GM12878 (cell line): ENCODE results near the gene YIPF5. TPM values are rescaled to one million over a fixed set of nuclear protein-coding genes. Genes with fewer than 3 reads are reported as not detected.

ENCODE experiments used
- ATAC-seq: fragments of 200-7000 bp; cut with Tn5 transposase; 3 replicates; pipeline ENCODE4 v1.9.1; 2020; ENCODE audit warnings: mild to moderate bottlenecking, moderate library complexity
- BruUV-seq: library from RNA; stranded (reverse); fragments of 400-500 nt; replicated peaks from 2 replicates; lab custom pipeline; 2021; lab: Mats Ljungman, UMichigan
- CTCF ChIA-PET: fragments of 300-600 bp; sonication (Branson Sonifier 250); formaldehyde crosslinking; extraction: SDS; loops from one replicate; lab custom pipeline; 2021; ENCODE audit warnings: inconsistent platforms; lab: Yijun Ruan, JAX
- POLR2A ChIA-PET: fragments of 350-600 bp; formaldehyde crosslinking; extraction: SDS; loops from one replicate; lab custom pipeline; 2021; ENCODE audit warnings: inconsistent platforms; lab: Charles Lee
- RAD21 ChIA-PET: fragments of 300-600 bp; sonication (Branson Sonifier 250); formaldehyde crosslinking; loops from one replicate; lab custom pipeline; 2023; ENCODE audit warnings: antibody characterized with exemption; ENCODE audit not compliant: unreplicated experiment; lab: Charles Lee
- SMC1A ChIA-PET: fragments of 300-600 bp; sonication (Branson Sonifier 250); formaldehyde crosslinking; loops from one replicate; lab custom pipeline; 2023; ENCODE audit not compliant: unreplicated experiment, uncharacterized antibody; lab: Charles Lee
- DNase-seq: peaks from one replicate; pipeline ENCODE4 v3.0.0-alpha.2; 2011; ENCODE audit warnings: low read depth, low spot score
- FAIRE-seq: peaks from 3 replicates; lab custom pipeline; 2011; peaks lifted over from hg19 to GRCh38; lab: Jason Lieb, UNC
- H2AFZ ChIP-seq: 2 replicates; pipeline ENCODE4 v1.6.0; 2011; ENCODE audit warnings: low read depth, low read length, control low read depth; ENCODE audit not compliant: control insufficient read depth
- H3K27ac ChIP-seq: 2 replicates; pipeline ENCODE4 v1.5.1; 2011; ENCODE audit warnings: control low read depth; ENCODE audit not compliant: control insufficient read depth, insufficient read depth
- H3K27me3 ChIP-seq, 2 experiments: replicated peaks in 1 of 2; 2 replicates each; pipeline versions ENCODE4 v1.6.0 to v1.6.1; 2011; ENCODE audit warnings: low read length in 1 of 2; ENCODE audit not compliant: control insufficient read depth in 2 of 2, insufficient read depth in 2 of 2
- H3K36me3 ChIP-seq, 2 experiments: 2 replicates each; pipeline ENCODE4 v1.5.1; 2011; ENCODE audit warnings: low read length in 1 of 2; ENCODE audit not compliant: control insufficient read depth in 2 of 2, insufficient read depth in 2 of 2
- H3K4me1 ChIP-seq: 2 replicates; pipeline ENCODE4 v1.6.1; 2011; ENCODE audit warnings: mild to moderate bottlenecking, low read length, moderate library complexity, mixed read lengths; ENCODE audit not compliant: control insufficient read depth, insufficient read depth
- H3K4me2 ChIP-seq: 2 replicates; pipeline ENCODE4 v1.6.0; 2011; ENCODE audit warnings: control low read depth; ENCODE audit not compliant: control insufficient read depth, insufficient read depth
- H3K4me3 ChIP-seq: fragments of 200-600 bp; sonication (generic); 2 replicates; pipeline ENCODE4 v1.5.1; 2016
- H3K79me2 ChIP-seq: 2 replicates; pipeline ENCODE4 v1.6.0; 2011; ENCODE audit warnings: low read length; ENCODE audit not compliant: control insufficient read depth, insufficient read depth
- H3K9ac ChIP-seq: 2 replicates; pipeline ENCODE4 v1.8.0; 2011; ENCODE audit warnings: low read length, control low read depth, mixed read lengths; ENCODE audit not compliant: control insufficient read depth, insufficient read depth
- H3K9me3 ChIP-seq: replicated peaks from 3 replicates; pipeline ENCODE4 v1.5.1; 2011; ENCODE audit warnings: mild to moderate bottlenecking, low read length; ENCODE audit not compliant: control insufficient read depth, insufficient read depth
- H4K20me1 ChIP-seq: 2 replicates; pipeline ENCODE4 v1.6.0; 2011; ENCODE audit not compliant: control insufficient read depth, insufficient read depth
- JUND ChIP-seq: IDR thresholded peaks from 2 replicates; pipeline ENCODE4 v1.6.1; 2012; ENCODE audit warnings: low read depth, mild to moderate bottlenecking, low read length, improper control_type of control experiment, moderate library complexity
- LARP7 ChIP-seq: fragments of 450-650 bp; IDR thresholded peaks from 2 replicates; pipeline ENCODE4 v1.6.1; 2017; ENCODE audit warnings: mild to moderate bottlenecking
- MYB ChIP-seq: fragments of 150-350 bp; IDR thresholded peaks from 2 replicates; pipeline ENCODE4 v1.6.1; 2014; ENCODE audit warnings: mild to moderate bottlenecking, low read depth, low read length, borderline replicate concordance
- PAX5 ChIP-seq: IDR thresholded peaks from 2 replicates; pipeline ENCODE4 v1.6.1; 2011; ENCODE audit warnings: low read depth, low read length, borderline replicate concordance
- RAD21 ChIP-seq: IDR thresholded peaks from 2 replicates; pipeline ENCODE4 v1.6.1; 2011; ENCODE audit warnings: mild to moderate bottlenecking, low read depth, low read length, moderate library complexity; ENCODE audit not compliant: insufficient read depth
- RB1 ChIP-seq: fragments of 450-650 bp; formaldehyde crosslinking; IDR thresholded peaks from 2 replicates; pipeline ENCODE4 v1.6.1; 2017; ENCODE audit warnings: mild to moderate bottlenecking, borderline replicate concordance
- RBBP5 ChIP-seq: fragments of 200-600 bp; sonication (generic); conservative IDR thresholded peaks from 2 replicates; pipeline ENCODE4 v1.6.1; 2016
- RFX5 ChIP-seq: IDR thresholded peaks from 2 replicates; pipeline ENCODE4 v1.6.1; 2011; ENCODE audit warnings: low read depth, low read length, improper control_type of control experiment
- SIX5 ChIP-seq: IDR thresholded peaks from 2 replicates; pipeline ENCODE4 v1.6.1; 2011; ENCODE audit warnings: mild to moderate bottlenecking, low read depth, low read length, moderate library complexity; ENCODE audit not compliant: severe bottlenecking
- SMAD5 ChIP-seq: IDR thresholded peaks from 2 replicates; pipeline ENCODE4 v1.6.1; 2016; ENCODE audit warnings: antibody characterized with exemption, low read depth
- SREBF1 ChIP-seq: IDR thresholded peaks from 2 replicates; pipeline ENCODE4 v1.6.1; 2012; ENCODE audit warnings: mild to moderate bottlenecking, low read length
- SRF ChIP-seq, 2 experiments: IDR thresholded peaks; 2 replicates each; pipeline ENCODE4 v1.6.1; 2011; ENCODE audit warnings: low read depth in 2 of 2, low read length in 2 of 2, mild to moderate bottlenecking in 1 of 2, moderate library complexity in 1 of 2
- ZNF207 ChIP-seq: fragments of 450-650 bp; IDR thresholded peaks from 2 replicates; pipeline ENCODE4 v1.6.1; 2014; ENCODE audit warnings: antibody characterized with exemption, mild to moderate bottlenecking, borderline replicate concordance
- WGBS: methylation state at CpG from one replicate; pipeline ENCODE4 v1.1.6; 2016; ENCODE audit warnings: low lambda C conversion rate; ENCODE audit not compliant: insufficient replicate concordance, insufficient coverage; ENCODE audit errors: missing lambda C conversion rate; 5-methylcytosine and 5-hydroxymethylcytosine counted together
- in situ Hi-C: fragments of 300-500 bp; cut with MboI; formaldehyde crosslinking; loops from 9 replicates; pipeline ENCODE4 v1.14.3; 2018; ENCODE audit warnings: mixed read lengths
- intact Hi-C: fragments of 100-400 bp; cut with micrococcal nuclease; formaldehyde crosslinking; loops from one replicate; pipeline ENCODE4 v1.14.2; 2022; ENCODE audit not compliant: unreplicated experiment
- polyA plus RNA-seq, 11 experiments: library from polyadenylated mRNA; depleted of rRNA in 4 of 11; unstranded in 6 of 11; stranded (reverse) in 5 of 11; fragments of >200 nt; fragmentation: Nextera tagmentation in 4 of 11; fragmentation: Illumina TruSeq in 1 of 11; extraction: Ambion mirVana in 4 of 11; extraction: Trizol in 1 of 11; gene quantifications; 1 replicate in 1 of 11; 2 replicates in 10 of 11; pipeline versions ENCODE4 v1.2.1 to v1.2.3, GENCODE V29; 2011 to 2016; ENCODE audit warnings: inconsistent platforms in 2 of 11, missing spikeins in 2 of 11, low read depth in 1 of 11
- total RNA-seq, 4 experiments: library from RNA; depleted of rRNA in 3 of 4; stranded (reverse); fragments of >200 nt in 3 of 4; fragmentation: Illumina TruSeq in 1 of 4; extraction: Trizol in 1 of 4; gene quantifications; 2 replicates each; pipeline versions ENCODE4 v1.2.1 to v1.2.3, GENCODE V29; 2013 to 2021
- TF ChIP-seq, protein P1 (sequence below): fragments of 450-650 bp; IDR thresholded peaks from 2 replicates; pipeline ENCODE4 v1.6.1; 2017; ENCODE audit warnings: antibody characterized with exemption, mild to moderate bottlenecking, moderate library complexity
- TF ChIP-seq, protein P2 (sequence below): fragments of 450-650 bp; IDR thresholded peaks from 2 replicates; pipeline ENCODE4 v1.6.1; 2016; ENCODE audit warnings: mild to moderate bottlenecking, moderate library complexity, borderline replicate concordance
- TF ChIP-seq, protein P3 (sequence below): fragments of 450-650 bp; formaldehyde crosslinking; IDR thresholded peaks from 2 replicates; pipeline ENCODE4 v1.4.0; 2020; ENCODE audit warnings: mild to moderate bottlenecking, moderate library complexity

Gene YIPF5
- total and polyA plus RNA-seq, 10 of the 15 experiments (the other 5 are each of a cell fraction or from before 2014, with no cell fraction given): 19.5 to 50.4 (median 34.3) TPM

DNA sequence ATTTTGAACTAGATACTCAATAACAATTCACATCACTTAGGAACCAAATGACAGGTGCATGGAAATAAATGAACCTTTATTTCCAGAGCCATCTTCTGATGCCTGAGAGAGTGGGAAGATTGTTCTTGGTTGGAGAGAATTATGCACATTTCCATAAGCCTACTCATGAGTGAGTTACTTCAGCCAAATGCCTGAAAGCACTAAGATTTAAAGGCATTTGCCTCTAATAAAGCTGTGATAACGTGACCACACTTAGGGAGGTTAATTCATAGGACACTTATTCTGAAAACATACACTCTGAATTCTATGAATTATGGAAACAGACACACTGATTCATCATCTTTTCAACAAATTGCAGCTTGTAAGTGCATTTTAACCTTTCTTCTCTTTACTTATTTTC is 40.2 kb upstream of the YIPF5 start:
- RAD21 ChIA-PET: no interaction called here
- Histone ChIP-seq H3K27ac (no peak overlapping the region), H3K9me3 (no peaks in the 10 kb centered on the region), H3K36me3 (no peaks in the 10 kb centered on the region), H3K4me2 (no peak overlapping the region), H2AFZ (no peak overlapping the region), H3K27me3 (peaks cover 1 to 11% of the 10 kb centered on the region in 2 experiments; a peak in 3 of 4 replicates), H3K4me3 (no peak overlapping the region), H3K4me1 (no peaks in the 10 kb centered on the region), H3K79me2 (no peaks in the 10 kb centered on the region), H3K9ac (no peak overlapping the region), H4K20me1 (no peaks in the 10 kb centered on the region)
- DNase-seq (no peak), ATAC-seq (no peak), FAIRE-seq (no peak)
- intact Hi-C loops (no loop called here), in situ Hi-C loops (no loop called here)
- CTCF ChIA-PET: no interaction called here
- BruUV-seq: no TSS peak
- SMC1A ChIA-PET: no interaction called here
- POLR2A ChIA-PET: no interaction called here
- WGBS: 0% methylated on average over 1 of the region's 1 CpG
- TF ChIP-seq ZNF207 (no peak), SREBF1 (no peak), JUND (no peak), RB1 (no peak), MYB (no peak), SIX5 (no peak), PAX5 (no peak), SMAD5 (no peak), SRF (IDR thresholded peaks at IDR 0.05; ENCODE audit: low read depth in 2 of 2, low read length in 2 of 2) (no peak), LARP7 (no peak), RFX5 (no peak), RAD21 (no peak), RBBP5 (no peak)
- TF ChIP-seq, protein P1, sequence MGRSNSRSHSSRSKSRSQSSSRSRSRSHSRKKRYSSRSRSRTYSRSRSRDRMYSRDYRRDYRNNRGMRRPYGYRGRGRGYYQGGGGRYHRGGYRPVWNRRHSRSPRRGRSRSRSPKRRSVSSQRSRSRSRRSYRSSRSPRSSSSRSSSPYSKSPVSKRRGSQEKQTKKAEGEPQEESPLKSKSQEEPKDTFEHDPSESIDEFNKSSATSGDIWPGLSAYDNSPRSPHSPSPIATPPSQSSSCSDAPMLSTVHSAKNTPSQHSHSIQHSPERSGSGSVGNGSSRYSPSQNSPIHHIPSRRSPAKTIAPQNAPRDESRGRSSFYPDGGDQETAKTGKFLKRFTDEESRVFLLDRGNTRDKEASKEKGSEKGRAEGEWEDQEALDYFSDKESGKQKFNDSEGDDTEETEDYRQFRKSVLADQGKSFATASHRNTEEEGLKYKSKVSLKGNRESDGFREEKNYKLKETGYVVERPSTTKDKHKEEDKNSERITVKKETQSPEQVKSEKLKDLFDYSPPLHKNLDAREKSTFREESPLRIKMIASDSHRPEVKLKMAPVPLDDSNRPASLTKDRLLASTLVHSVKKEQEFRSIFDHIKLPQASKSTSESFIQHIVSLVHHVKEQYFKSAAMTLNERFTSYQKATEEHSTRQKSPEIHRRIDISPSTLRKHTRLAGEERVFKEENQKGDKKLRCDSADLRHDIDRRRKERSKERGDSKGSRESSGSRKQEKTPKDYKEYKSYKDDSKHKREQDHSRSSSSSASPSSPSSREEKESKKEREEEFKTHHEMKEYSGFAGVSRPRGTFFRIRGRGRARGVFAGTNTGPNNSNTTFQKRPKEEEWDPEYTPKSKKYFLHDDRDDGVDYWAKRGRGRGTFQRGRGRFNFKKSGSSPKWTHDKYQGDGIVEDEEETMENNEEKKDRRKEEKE: no peak
- TF ChIP-seq, protein P2, sequence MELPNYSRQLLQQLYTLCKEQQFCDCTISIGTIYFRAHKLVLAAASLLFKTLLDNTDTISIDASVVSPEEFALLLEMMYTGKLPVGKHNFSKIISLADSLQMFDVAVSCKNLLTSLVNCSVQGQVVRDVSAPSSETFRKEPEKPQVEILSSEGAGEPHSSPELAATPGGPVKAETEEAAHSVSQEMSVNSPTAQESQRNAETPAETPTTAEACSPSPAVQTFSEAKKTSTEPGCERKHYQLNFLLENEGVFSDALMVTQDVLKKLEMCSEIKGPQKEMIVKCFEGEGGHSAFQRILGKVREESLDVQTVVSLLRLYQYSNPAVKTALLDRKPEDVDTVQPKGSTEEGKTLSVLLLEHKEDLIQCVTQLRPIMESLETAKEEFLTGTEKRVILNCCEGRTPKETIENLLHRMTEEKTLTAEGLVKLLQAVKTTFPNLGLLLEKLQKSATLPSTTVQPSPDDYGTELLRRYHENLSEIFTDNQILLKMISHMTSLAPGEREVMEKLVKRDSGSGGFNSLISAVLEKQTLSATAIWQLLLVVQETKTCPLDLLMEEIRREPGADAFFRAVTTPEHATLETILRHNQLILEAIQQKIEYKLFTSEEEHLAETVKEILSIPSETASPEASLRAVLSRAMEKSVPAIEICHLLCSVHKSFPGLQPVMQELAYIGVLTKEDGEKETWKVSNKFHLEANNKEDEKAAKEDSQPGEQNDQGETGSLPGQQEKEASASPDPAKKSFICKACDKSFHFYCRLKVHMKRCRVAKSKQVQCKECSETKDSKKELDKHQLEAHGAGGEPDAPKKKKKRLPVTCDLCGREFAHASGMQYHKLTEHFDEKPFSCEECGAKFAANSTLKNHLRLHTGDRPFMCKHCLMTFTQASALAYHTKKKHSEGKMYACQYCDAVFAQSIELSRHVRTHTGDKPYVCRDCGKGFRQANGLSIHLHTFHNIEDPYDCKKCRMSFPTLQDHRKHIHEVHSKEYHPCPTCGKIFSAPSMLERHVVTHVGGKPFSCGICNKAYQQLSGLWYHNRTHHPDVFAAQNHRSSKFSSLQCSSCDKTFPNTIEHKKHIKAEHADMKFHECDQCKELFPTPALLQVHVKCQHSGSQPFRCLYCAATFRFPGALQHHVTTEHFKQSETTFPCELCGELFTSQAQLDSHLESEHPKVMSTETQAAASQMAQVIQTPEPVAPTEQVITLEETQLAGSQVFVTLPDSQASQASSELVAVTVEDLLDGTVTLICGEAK: no peak
- TF ChIP-seq, protein P3, sequence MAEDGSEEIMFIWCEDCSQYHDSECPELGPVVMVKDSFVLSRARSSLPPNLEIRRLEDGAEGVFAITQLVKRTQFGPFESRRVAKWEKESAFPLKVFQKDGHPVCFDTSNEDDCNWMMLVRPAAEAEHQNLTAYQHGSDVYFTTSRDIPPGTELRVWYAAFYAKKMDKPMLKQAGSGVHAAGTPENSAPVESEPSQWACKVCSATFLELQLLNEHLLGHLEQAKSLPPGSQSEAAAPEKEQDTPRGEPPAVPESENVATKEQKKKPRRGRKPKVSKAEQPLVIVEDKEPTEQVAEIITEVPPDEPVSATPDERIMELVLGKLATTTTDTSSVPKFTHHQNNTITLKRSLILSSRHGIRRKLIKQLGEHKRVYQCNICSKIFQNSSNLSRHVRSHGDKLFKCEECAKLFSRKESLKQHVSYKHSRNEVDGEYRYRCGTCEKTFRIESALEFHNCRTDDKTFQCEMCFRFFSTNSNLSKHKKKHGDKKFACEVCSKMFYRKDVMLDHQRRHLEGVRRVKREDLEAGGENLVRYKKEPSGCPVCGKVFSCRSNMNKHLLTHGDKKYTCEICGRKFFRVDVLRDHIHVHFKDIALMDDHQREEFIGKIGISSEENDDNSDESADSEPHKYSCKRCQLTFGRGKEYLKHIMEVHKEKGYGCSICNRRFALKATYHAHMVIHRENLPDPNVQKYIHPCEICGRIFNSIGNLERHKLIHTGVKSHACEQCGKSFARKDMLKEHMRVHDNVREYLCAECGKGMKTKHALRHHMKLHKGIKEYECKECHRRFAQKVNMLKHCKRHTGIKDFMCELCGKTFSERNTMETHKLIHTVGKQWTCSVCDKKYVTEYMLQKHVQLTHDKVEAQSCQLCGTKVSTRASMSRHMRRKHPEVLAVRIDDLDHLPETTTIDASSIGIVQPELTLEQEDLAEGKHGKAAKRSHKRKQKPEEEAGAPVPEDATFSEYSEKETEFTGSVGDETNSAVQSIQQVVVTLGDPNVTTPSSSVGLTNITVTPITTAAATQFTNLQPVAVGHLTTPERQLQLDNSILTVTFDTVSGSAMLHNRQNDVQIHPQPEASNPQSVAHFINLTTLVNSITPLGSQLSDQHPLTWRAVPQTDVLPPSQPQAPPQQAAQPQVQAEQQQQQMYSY (CRISPR knock-in tag): no peak
